MCF 10A (cell line): ENCODE data around the gene TRIM44. TPM values are rescaled to one million over a fixed set of nuclear protein-coding genes. Genes with fewer than 3 reads are reported as not detected.

Experiments
- BruUV-seq: library from RNA; stranded (reverse); fragments of 400-500 nt; replicated peaks from 2 replicates; lab custom pipeline; 2021; lab: Mats Ljungman, UMichigan
- CTCF ChIA-PET: fragments of 300-600 bp; sonication (Branson Sonifier 250); formaldehyde crosslinking; extraction: SDS; loops from one replicate; lab custom pipeline; 2021; ENCODE audit warnings: antibody characterized with exemption, inconsistent platforms; lab: Yijun Ruan, JAX
- POLR2A ChIA-PET: fragments of 300-600, 350-650 bp; sonication (Branson Sonifier 250); formaldehyde crosslinking; extraction: SDS; loops from one replicate; lab custom pipeline; 2020; ENCODE audit warnings: antibody characterized with exemption, inconsistent platforms; lab: Yijun Ruan, JAX
- DNase-seq: peaks from one replicate; pipeline ENCODE4 v3.0.0-alpha.2; 2018; ENCODE audit not compliant: unreplicated experiment
- H3K27ac Mint-ChIP-seq: one replicate; pipeline ENCODE4 v1.8.0; 2022; ENCODE audit warnings: mild to moderate bottlenecking, low read depth, mixed read lengths; ENCODE audit not compliant: unreplicated experiment
- H3K27me3 Mint-ChIP-seq: one replicate; pipeline ENCODE4 v1.8.0; 2022; ENCODE audit warnings: mixed read lengths; ENCODE audit not compliant: insufficient read depth, unreplicated experiment
- H3K36me3 Mint-ChIP-seq: one replicate; pipeline ENCODE4 v1.8.0; 2022; ENCODE audit warnings: mild to moderate bottlenecking, moderate library complexity, mixed read lengths; ENCODE audit not compliant: insufficient read depth, unreplicated experiment
- H3K4me1 Mint-ChIP-seq: one replicate; pipeline ENCODE4 v1.8.0; 2022; ENCODE audit warnings: mixed read lengths; ENCODE audit not compliant: insufficient read depth, unreplicated experiment
- H3K4me3 Mint-ChIP-seq: one replicate; pipeline ENCODE4 v1.8.0; 2022; ENCODE audit warnings: mild to moderate bottlenecking, moderate library complexity, mixed read lengths; ENCODE audit not compliant: unreplicated experiment
- H3K9me3 Mint-ChIP-seq: one replicate; pipeline ENCODE4 v1.8.0; 2022; ENCODE audit warnings: mixed read lengths; ENCODE audit not compliant: unreplicated experiment
- CTCF ChIP-seq: fragments of 200-600 bp; IDR thresholded peaks from one replicate; pipeline ENCODE4 v1.8.0; 2022; ENCODE audit warnings: antibody characterized with exemption, mild to moderate bottlenecking; ENCODE audit not compliant: unreplicated experiment
- intact Hi-C: fragments of 100-400 bp; cut with micrococcal nuclease; formaldehyde crosslinking; loops from 2 replicates; pipeline ENCODE4 v1.14.1; 2022
- total RNA-seq: library from RNA; stranded (reverse); gene quantifications from 2 replicates; pipeline ENCODE4 v1.2.3, GENCODE V29; 2022

The TRIM44 gene
- total RNA-seq, 1 experiment from 2014 or later = 103 TPM

GRCh38 chr11:35815556-35816315 is 153.2 kb downstream of the TRIM44 start:
- ChIA-PET POLR2A (interaction anchor here (0.7 kb wide), 1 partner anchor 31 kb away, joined by 3 read pairs; no protein-coding TSS in a partner anchor), CTCF (interaction anchor here (0.6 kb wide), 2 partner anchors 74 to 157 kb away, joined by 3 to 4 read pairs; no protein-coding TSS in a partner anchor)
- TF ChIP-seq CTCF = no peak
- H3K4me3 Mint-ChIP-seq = no peak overlapping the region
- H3K27me3 Mint-ChIP-seq = no peaks in the 10 kb centered on the region
- no peak for DNase-seq
- H3K27ac Mint-ChIP-seq = no peak overlapping the region
- intact Hi-C loops = no loop called here
- BruUV-seq = no TSS peak
- H3K9me3 Mint-ChIP-seq = no peaks in the 10 kb centered on the region
- H3K4me1 Mint-ChIP-seq = no peaks in the 10 kb centered on the region
- peaks cover 19% of the 10 kb centered on the region for H3K36me3 Mint-ChIP-seq

GRCh38 chr11:35820614-35821013 is 158.0 kb downstream of the TRIM44 start:
- intact Hi-C loops = loop anchor here (5.0 kb wide), 5 partner anchors 122 to 358 kb away; partner anchors contain the start of genes LDLRAD3 and TRIM44

GRCh38 chr11:35822815-35823495 is 160.4 kb downstream of the TRIM44 start:
- CTCF ChIA-PET = interaction anchor here (0.6 to 5.4 kb wide), 98 partner anchors 10 to 656 kb away, joined by 3 to 68 read pairs (median 5); partner anchors contain the start of gene LDLRAD3
- Mint-ChIP-seq H3K4me3 (no peak overlapping the region), H3K4me1 (peaks cover 17% of the 10 kb centered on the region), H3K27ac (peak overlapping the region; percentile 29), H3K9me3 (no peaks in the 10 kb centered on the region), H3K27me3 (no peaks in the 10 kb centered on the region), H3K36me3 (peaks cover 15% of the 10 kb centered on the region)
- no peak for TF ChIP-seq CTCF
- POLR2A ChIA-PET = interaction anchor here (0.6 to 2.4 kb wide), 27 partner anchors 8 to 443 kb away, joined by 3 to 25 read pairs (median 4); partner anchors contain the start of genes FJX1 and LDLRAD3
- BruUV-seq = no TSS peak
- intact Hi-C loops = loop anchor here (1.0 to 5.0 kb wide), 11 partner anchors 119 to 443 kb away; partner anchors contain the start of genes LDLRAD3 and TRIM44
- DNase-seq = peak; percentile 15

More at GRCh38 chr11:35820614-35821013, 158.0 kb downstream of the TRIM44 start:
- no peak for DNase-seq
- TF ChIP-seq CTCF = no peak
- no TSS peak for BruUV-seq
- Mint-ChIP-seq H3K9me3 (no peaks in the 10 kb centered on the region), H3K27me3 (no peaks in the 10 kb centered on the region), H3K4me3 (no peak overlapping the region), H3K4me1 (peaks cover 17% of the 10 kb centered on the region), H3K36me3 (peaks cover 19% of the 10 kb centered on the region), H3K27ac (no peak overlapping the region)
- POLR2A ChIA-PET = interaction anchor here (0.6 to 1.6 kb wide), 3 partner anchors 11 to 293 kb away, joined by 3 to 4 read pairs (median 3); no protein-coding TSS in a partner anchor
- CTCF ChIA-PET = interaction anchor here (0.6 to 5.4 kb wide), 19 partner anchors 8 to 447 kb away, joined by 3 to 68 read pairs (median 9); partner anchors contain the start of gene LDLRAD3
